Muscle layer of duodenum (tissue), 2 donors: ENCODE data around the gene TP63.
A peak's percentile ranks its signal among the peaks of the same experiment; 100 is the strongest.

Experiments
- H3K27ac ChIP-seq: one replicate; pipeline ENCODE4 v1.7.0; 2013; ENCODE audit warnings: mild to moderate bottlenecking, low read length
- H3K27me3 ChIP-seq: one replicate; pipeline ENCODE4 v1.7.0; 2013; ENCODE audit warnings: low read depth, mild to moderate bottlenecking, control low read depth, low read length
- H3K36me3 ChIP-seq, 2 donors: one replicate each; pipeline ENCODE4 v1.7.0; 2013; ENCODE audit warnings: low read length in 2 of 2, control low read depth in 1 of 2, mild to moderate bottlenecking in 1 of 2; ENCODE audit not compliant: insufficient read depth in 2 of 2, control insufficient read depth in 1 of 2
- H3K4me1 ChIP-seq, 2 donors: one replicate each; pipeline ENCODE4 v1.7.0; 2013; ENCODE audit warnings: low read length in 2 of 2, mild to moderate bottlenecking in 2 of 2, control low read depth in 1 of 2, moderate library complexity in 1 of 2; ENCODE audit not compliant: insufficient read depth in 2 of 2, control insufficient read depth in 1 of 2
- H3K4me3 ChIP-seq, 2 donors: one replicate each; pipeline ENCODE4 v1.7.0; 2013; ENCODE audit warnings: low read length in 2 of 2, low read depth in 1 of 2, mild to moderate bottlenecking in 1 of 2
- H3K9me3 ChIP-seq, 2 donors: one replicate each; pipeline ENCODE4 v1.7.0; 2013; ENCODE audit warnings: low read length in 2 of 2, control low read depth in 1 of 2, mild to moderate bottlenecking in 1 of 2; ENCODE audit not compliant: control insufficient read depth in 1 of 2
- donor health status: healthy.

The TP63 gene

GRCh38 chr3:189626286-189626685 lies 4.9 kb upstream of the TP63 start:
- no peaks in the 10 kb centered on the region for H3K9me3 ChIP-seq
- H3K27me3 ChIP-seq = no peaks in the 10 kb centered on the region
- H3K4me3 ChIP-seq = no peak overlapping the region
- no peak overlapping the region for H3K27ac ChIP-seq
- peaks cover 0 to 4% of the 10 kb centered on the region in 2 donors for H3K4me1 ChIP-seq
- H3K36me3 ChIP-seq = no peaks in the 10 kb centered on the region

- Histone ChIP-seq H3K27me3 (no peaks in the 10 kb centered on the region), H3K27ac (peak overlapping the region; percentile 39), H3K4me3 (no peak overlapping the region), H3K36me3 (no peaks in the 10 kb centered on the region), H3K4me1 (peaks cover 0 to 4% of the 10 kb centered on the region in 2 donors), H3K9me3 (no peaks in the 10 kb centered on the region)
Observed at GRCh38 chr3:189629803-189630455, 1.3 kb upstream of the TP63 start.

GRCh38 chr3:189630767-189631372 lies 319 bp upstream of the TP63 start:
- no peaks in the 10 kb centered on the region for H3K27me3 ChIP-seq
- peaks cover 0 to 4% of the 10 kb centered on the region in 2 donors for H3K4me1 ChIP-seq
- no peaks in the 10 kb centered on the region for H3K9me3 ChIP-seq
- H3K27ac ChIP-seq = no peak overlapping the region
- H3K4me3 ChIP-seq = peak overlapping the region; percentile 28 to 31
- H3K36me3 ChIP-seq = no peaks in the 10 kb centered on the region

- Histone ChIP-seq H3K4me3 (peak overlapping the region; percentile 28 to 31), H3K36me3 (no peaks in the 10 kb centered on the region), H3K27ac (no peak overlapping the region), H3K27me3 (no peaks in the 10 kb centered on the region), H3K4me1 (peaks cover 0 to 4% of the 10 kb centered on the region in 2 donors), H3K9me3 (no peaks in the 10 kb centered on the region)
Observed at GRCh38 chr3:189631409-189631808, 220 bp downstream of the TP63 start.

GRCh38 chr3:189632242-189632641 lies 1.1 kb downstream of the TP63 start:
- Histone ChIP-seq H3K27me3 (no peaks in the 10 kb centered on the region), H3K4me1 (peaks cover 0 to 4% of the 10 kb centered on the region in 2 donors), H3K9me3 (no peaks in the 10 kb centered on the region), H3K4me3 (no peak overlapping the region), H3K27ac (no peak overlapping the region), H3K36me3 (no peaks in the 10 kb centered on the region)

GRCh38 chr3:189635339-189635738 lies 4.2 kb downstream of the TP63 start:
- Histone ChIP-seq H3K36me3 (no peaks in the 10 kb centered on the region), H3K27me3 (no peaks in the 10 kb centered on the region), H3K9me3 (no peaks in the 10 kb centered on the region), H3K27ac (no peak overlapping the region), H3K4me1 (no peaks in the 10 kb centered on the region), H3K4me3 (no peak overlapping the region)

GRCh38 chr3:189636048-189636447 lies 4.9 kb downstream of the TP63 start:
- no peak overlapping the region for H3K27ac ChIP-seq

GRCh38 chr3:189637750-189638149 lies 6.6 kb downstream of the TP63 start:
- H3K9me3 ChIP-seq = no peaks in the 10 kb centered on the region
- no peak overlapping the region for H3K4me3 ChIP-seq
- H3K4me1 ChIP-seq = no peaks in the 10 kb centered on the region
- H3K27ac ChIP-seq = no peak overlapping the region
- no peaks in the 10 kb centered on the region for H3K27me3 ChIP-seq
- H3K36me3 ChIP-seq = no peaks in the 10 kb centered on the region

More at GRCh38 chr3:189636048-189636447, 4.9 kb downstream of the TP63 start:
- no peaks in the 10 kb centered on the region for H3K36me3 ChIP-seq
- H3K4me3 ChIP-seq = no peak overlapping the region
- no peaks in the 10 kb centered on the region for H3K4me1 ChIP-seq
- no peaks in the 10 kb centered on the region for H3K9me3 ChIP-seq
- H3K27me3 ChIP-seq = no peaks in the 10 kb centered on the region

GRCh38 chr3:189638276-189639031 lies 7.3 kb downstream of the TP63 start:
- no peak overlapping the region for H3K4me3 ChIP-seq
- H3K36me3 ChIP-seq = no peaks in the 10 kb centered on the region
- H3K27ac ChIP-seq = no peak overlapping the region
- no peaks in the 10 kb centered on the region for H3K27me3 ChIP-seq
- H3K4me1 ChIP-seq = no peaks in the 10 kb centered on the region
- no peaks in the 10 kb centered on the region for H3K9me3 ChIP-seq

- Histone ChIP-seq H3K9me3 (no peaks in the 10 kb centered on the region), H3K36me3 (no peaks in the 10 kb centered on the region), H3K27ac (no peak overlapping the region), H3K4me3 (no peak overlapping the region), H3K4me1 (no peaks in the 10 kb centered on the region), H3K27me3 (no peaks in the 10 kb centered on the region)
Observed at GRCh38 chr3:189641776-189642175, 10.6 kb downstream of the TP63 start.

GRCh38 chr3:189646853-189647542 lies 15.8 kb downstream of the TP63 start:
- Histone ChIP-seq H3K4me1 (no peaks in the 10 kb centered on the region), H3K27me3 (no peaks in the 10 kb centered on the region), H3K9me3 (peaks cover 0 to 2% of the 10 kb centered on the region in 2 donors), H3K4me3 (no peak overlapping the region), H3K36me3 (no peaks in the 10 kb centered on the region), H3K27ac (no peak overlapping the region)
